Esophagus (tissue), 2 donors: ENCODE measurements around the gene P2RX5. TPM values are rescaled to one million over a fixed set of nuclear protein-coding genes. Genes with fewer than 3 reads are reported as not detected.
A peak's percentile ranks its signal among the peaks of the same experiment; 100 is the strongest.

Source experiments
- H3K27ac ChIP-seq, 2 donors: one replicate each; pipeline ENCODE4 v1.5.1; 2013; ENCODE audit warnings: low read depth in 2 of 2, mild to moderate bottlenecking in 2 of 2, inconsistent platforms in 1 of 2, low read length in 1 of 2, moderate library complexity in 1 of 2
- H3K27me3 ChIP-seq, 2 donors: one replicate each; pipeline ENCODE4 v1.6.1; 2013; ENCODE audit warnings: low read length in 2 of 2, control low read depth in 1 of 2, mild to moderate bottlenecking in 1 of 2; ENCODE audit not compliant: insufficient read depth in 2 of 2, control insufficient read depth in 1 of 2
- H3K36me3 ChIP-seq, 2 donors: one replicate each; pipeline ENCODE4 v1.6.1; 2013; ENCODE audit warnings: low read length in 1 of 2; ENCODE audit not compliant: control insufficient read depth in 2 of 2, insufficient read depth in 2 of 2
- H3K4me1 ChIP-seq, 2 donors: one replicate each; pipeline ENCODE4 v1.6.1; 2013; ENCODE audit warnings: low read length in 1 of 2; ENCODE audit not compliant: control insufficient read depth in 2 of 2, insufficient read depth in 2 of 2
- H3K4me3 ChIP-seq, 2 donors: one replicate each; pipeline ENCODE4 v1.5.1; 2013; ENCODE audit warnings: low read length in 2 of 2, mild to moderate bottlenecking in 2 of 2, low read depth in 1 of 2, moderate library complexity in 1 of 2
- H3K9me3 ChIP-seq, 2 donors: one replicate each; pipeline ENCODE4 v1.6.1; 2013; ENCODE audit warnings: mild to moderate bottlenecking in 2 of 2, low read depth in 1 of 2, low read length in 1 of 2, moderate library complexity in 1 of 2; ENCODE audit not compliant: control insufficient read depth in 2 of 2, insufficient read depth in 1 of 2
- WGBS, 2 donors: extraction: QIAGEN DNeasy Blood & Tissue Kit; methylation state at CpG; one replicate each; pipeline ENCODE4 v1.1.7; 2013; 5-methylcytosine and 5-hydroxymethylcytosine counted together
- polyA plus RNA-seq, 2 donors: library from polyadenylated mRNA; stranded (reverse); fragments of 200-250 nt; gene quantifications; one replicate each; pipeline ENCODE4 v1.2.3, GENCODE V29; 2013
- donor health status: healthy with polysubstance abuse.
- donor health status: Bipolar disorder and iron deficiency.

P2RX5 gene
- polyA plus RNA-seq, 2 donors, result 0.36 to 1.8 TPM

DNA sequence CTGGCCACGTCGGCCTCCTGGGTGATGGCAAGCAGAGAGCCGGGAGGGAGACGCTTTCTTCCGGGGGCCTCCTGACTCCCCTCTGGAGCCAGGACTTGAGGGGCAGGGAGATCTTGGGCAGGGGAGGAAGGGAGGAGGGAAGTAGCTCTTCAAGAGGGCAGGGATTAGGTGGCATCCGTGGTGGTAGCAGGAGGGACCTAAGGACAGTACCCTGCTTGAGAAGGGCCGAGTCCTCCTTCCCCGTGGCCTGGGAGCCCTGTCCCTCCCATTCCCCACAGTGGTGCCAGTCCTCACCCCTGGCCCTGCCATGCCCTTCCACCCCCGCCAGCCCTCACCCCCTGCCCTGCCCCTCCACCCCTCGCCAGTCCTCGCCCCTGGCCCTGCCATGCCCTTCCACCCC is 40.2 kb downstream of the P2RX5 start:
- H3K4me1 ChIP-seq, result peaks cover 10 to 28% of the 10 kb centered on the region in 2 donors
- H3K9me3 ChIP-seq, result no peaks in the 10 kb centered on the region
- 78 to 82% methylated on average over 7 to 11 of the region's 11 CpGs for WGBS, 2 donors
- H3K27me3 ChIP-seq, result no peaks in the 10 kb centered on the region
- no peak overlapping the region for H3K4me3 ChIP-seq
- no peak overlapping the region for H3K27ac ChIP-seq
- no peaks in the 10 kb centered on the region for H3K36me3 ChIP-seq

DNA sequence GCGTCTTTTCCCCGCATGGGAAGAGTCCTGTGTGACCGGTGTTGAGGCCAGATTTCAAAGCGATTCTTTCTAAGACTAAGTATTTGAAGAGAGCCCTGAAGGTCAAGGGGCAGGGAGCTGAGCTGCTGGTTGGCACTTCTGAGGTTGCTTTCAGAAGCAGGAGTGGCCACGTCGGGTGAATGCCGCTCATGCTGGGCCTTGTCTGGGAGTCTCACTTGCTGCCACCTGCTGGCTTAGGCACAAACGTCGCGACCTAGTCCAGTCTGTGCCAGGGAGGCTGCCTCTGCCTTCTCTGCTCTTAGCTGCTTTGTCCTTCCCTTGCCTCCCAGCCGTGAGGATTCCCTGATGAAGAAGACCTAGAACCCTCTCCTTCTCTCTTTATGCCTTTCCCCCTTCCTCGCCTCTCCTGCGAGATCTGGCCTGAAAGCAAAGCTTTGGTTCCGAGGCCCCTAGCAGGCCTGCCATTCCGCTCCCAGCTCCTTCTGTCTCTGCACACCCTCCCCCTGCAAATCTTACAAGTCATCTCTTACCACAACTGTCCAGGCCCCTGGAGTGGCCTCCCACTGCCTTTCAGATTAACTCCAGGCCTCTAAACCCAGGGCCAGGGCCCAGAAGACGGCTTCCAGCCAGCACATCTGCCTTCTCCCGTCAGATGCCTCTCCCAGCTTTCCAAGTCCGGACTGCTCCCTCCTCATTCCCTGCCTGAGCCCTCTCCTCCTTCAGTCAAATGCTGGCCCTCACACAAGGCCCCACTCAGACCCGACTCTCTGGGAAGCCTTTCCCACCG is 48.0 kb downstream of the P2RX5 start:
- H3K27me3 ChIP-seq, result no peaks in the 10 kb centered on the region
- no peak overlapping the region for H3K27ac ChIP-seq
- H3K4me1 ChIP-seq, result peaks cover 0 to 2% of the 10 kb centered on the region in 2 donors
- H3K9me3 ChIP-seq, result no peaks in the 10 kb centered on the region
- no peak overlapping the region for H3K4me3 ChIP-seq
- peaks cover 0 to 15% of the 10 kb centered on the region in 2 donors for H3K36me3 ChIP-seq
- WGBS, 2 donors, result 60 to 64% methylated on average over 20 of the region's 20 CpGs

DNA sequence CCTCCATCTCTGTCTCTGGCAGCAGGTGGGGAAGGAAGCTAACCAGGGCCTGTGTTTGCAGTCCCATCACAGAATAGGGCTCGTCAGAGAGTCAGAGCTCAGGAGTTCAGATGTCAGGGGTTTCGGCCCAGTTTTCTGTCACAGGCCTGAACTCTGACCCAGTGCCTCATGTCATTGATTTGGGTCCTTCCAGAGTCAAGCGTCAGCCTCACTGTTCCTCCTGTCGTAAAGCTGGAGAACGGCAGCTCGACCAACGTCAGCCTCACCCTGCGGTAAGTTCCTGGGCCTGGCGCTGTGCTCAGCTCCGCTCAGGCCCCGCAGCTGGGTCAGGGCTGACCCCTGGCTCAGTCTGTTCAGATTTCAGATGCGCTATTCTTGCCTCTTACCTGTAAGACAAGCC is 48.7 kb downstream of the P2RX5 start:
- Histone ChIP-seq H3K27me3 (no peaks in the 10 kb centered on the region), H3K36me3 (peaks cover 0 to 15% of the 10 kb centered on the region in 2 donors), H3K4me1 (peaks cover 0 to 2% of the 10 kb centered on the region in 2 donors), H3K27ac (no peak overlapping the region), H3K9me3 (no peaks in the 10 kb centered on the region), H3K4me3 (no peak overlapping the region)
- 82 to 86% methylated on average over 12 of the region's 12 CpGs for WGBS, 2 donors

DNA sequence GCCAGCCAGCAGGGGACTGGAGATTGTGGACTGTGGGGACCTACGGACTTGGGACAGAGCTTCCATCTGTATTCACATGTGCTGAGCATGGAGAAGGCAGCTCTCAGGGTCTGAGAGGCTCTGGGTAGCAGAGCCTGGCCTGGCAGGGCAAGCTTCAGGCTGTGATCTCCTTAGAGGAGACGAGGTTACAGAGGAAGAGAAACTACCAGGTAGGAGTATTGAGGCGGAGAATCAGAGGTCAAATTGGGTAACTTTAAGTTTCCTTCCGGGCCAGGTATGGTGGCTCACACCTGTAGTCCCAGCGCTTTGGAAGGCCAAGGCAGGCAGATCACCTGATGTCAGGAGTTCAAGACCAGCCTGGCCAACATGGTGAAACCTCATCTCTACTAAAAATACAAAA is 50.6 kb downstream of the P2RX5 start:
- Histone ChIP-seq H3K27ac (no peak overlapping the region), H3K9me3 (no peaks in the 10 kb centered on the region), H3K36me3 (peaks cover 0 to 18% of the 10 kb centered on the region in 2 donors), H3K4me3 (no peak overlapping the region), H3K4me1 (peaks cover 0 to 2% of the 10 kb centered on the region in 2 donors), H3K27me3 (no peaks in the 10 kb centered on the region)
- 56 to 79% methylated on average over 5 of the region's 5 CpGs for whole genome bisulfite sequencing, 2 donors

DNA sequence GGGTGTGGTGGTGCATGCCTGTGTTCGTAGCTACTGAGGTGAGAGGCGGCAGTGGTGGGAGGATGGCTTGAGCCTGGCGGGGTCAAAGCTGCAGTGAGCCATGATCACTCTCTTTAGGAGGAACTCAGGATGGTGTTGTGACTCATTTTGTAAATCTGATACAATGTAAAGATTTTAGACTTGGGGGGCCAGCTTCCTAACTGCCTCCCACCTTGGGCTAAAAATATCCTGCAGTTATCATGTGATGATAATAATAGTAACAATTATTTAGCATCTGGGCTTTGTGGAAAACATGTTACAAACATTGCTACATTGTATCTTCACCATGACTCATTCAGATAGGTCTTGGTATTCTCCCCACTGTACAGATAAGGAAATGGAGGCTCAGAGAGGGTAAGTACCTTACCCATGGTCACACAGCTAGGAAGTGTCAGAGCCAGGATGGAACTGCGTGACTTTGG is 52.0 kb downstream of the P2RX5 start:
- Histone ChIP-seq H3K36me3 (peaks cover 0 to 23% of the 10 kb centered on the region in 2 donors), H3K4me3 (no peak overlapping the region), H3K27ac (no peak overlapping the region), H3K9me3 (no peaks in the 10 kb centered on the region), H3K4me1 (peaks cover 0 to 2% of the 10 kb centered on the region in 2 donors), H3K27me3 (no peaks in the 10 kb centered on the region)
- WGBS, 2 donors, result 88% methylated on average over 4 of the region's 4 CpGs

DNA sequence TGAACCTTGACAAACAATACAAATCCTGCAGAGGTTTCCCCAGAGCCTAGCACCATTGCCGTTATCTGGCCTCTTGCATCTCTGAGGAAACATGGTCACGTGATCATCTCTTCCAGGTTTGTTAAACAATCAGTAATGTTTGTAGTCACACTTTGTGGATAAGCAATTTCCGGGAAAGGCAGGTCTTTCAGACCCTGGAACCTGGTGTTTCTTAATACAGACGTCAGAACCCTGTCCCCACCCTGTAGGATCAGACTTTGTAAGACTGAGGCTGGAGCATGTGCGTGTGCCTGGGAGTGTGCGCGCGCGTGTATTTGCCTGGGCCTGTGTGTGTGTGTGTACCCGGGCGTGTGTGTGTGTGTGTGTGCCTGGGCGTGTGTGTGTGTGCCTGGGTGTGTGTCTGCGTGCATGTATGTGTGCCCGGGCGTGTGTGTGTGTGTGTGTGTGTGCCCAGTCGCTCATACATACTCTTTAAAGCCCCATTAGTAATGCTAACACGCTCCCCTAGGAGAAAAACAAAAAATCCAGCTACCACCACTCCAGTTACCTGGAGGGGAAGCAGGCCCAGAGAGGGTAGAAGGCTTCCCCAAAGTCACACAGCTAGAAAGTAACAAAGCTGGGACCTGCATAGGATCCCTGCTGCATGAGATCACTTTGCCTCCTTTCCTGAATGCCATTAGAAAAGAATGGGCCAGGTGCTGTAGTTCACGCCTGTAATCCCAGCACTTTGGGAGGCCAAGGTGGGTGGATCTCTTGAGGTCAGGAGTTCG is 54.1 kb downstream of the P2RX5 start:
- H3K36me3 ChIP-seq, result peaks cover 0 to 13% of the 10 kb centered on the region in 2 donors
- H3K4me1 ChIP-seq, result peaks cover 0 to 2% of the 10 kb centered on the region in 2 donors
- H3K4me3 ChIP-seq, result no peak overlapping the region
- no peaks in the 10 kb centered on the region for H3K27me3 ChIP-seq
- WGBS, 2 donors, result 81 to 88% methylated on average over 18 to 19 of the region's 19 CpGs
- H3K27ac ChIP-seq, result no peak overlapping the region
- H3K9me3 ChIP-seq, result no peaks in the 10 kb centered on the region

DNA sequence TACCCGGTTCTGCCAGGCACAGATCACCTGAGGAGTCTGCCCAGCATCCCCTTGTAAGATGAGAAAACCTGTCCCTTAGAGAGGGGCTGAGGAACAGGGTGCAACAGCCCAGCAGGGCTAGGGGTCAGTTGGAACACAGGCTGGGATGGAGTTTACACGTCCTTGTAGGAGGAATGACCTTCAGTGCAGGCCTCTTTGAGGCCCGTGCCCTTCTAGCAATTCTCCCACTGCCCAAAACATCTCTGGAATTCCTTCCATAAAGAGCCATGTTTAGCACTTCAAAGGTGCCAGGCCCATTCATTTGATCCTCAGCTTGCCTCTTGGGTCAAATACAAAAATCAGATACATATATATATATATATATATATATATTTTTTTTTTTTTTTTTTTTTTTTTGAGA is 54.9 kb downstream of the P2RX5 start:
- peaks cover 0 to 13% of the 10 kb centered on the region in 2 donors for H3K36me3 ChIP-seq
- peaks cover 0 to 2% of the 10 kb centered on the region in 2 donors for H3K4me1 ChIP-seq

DNA sequence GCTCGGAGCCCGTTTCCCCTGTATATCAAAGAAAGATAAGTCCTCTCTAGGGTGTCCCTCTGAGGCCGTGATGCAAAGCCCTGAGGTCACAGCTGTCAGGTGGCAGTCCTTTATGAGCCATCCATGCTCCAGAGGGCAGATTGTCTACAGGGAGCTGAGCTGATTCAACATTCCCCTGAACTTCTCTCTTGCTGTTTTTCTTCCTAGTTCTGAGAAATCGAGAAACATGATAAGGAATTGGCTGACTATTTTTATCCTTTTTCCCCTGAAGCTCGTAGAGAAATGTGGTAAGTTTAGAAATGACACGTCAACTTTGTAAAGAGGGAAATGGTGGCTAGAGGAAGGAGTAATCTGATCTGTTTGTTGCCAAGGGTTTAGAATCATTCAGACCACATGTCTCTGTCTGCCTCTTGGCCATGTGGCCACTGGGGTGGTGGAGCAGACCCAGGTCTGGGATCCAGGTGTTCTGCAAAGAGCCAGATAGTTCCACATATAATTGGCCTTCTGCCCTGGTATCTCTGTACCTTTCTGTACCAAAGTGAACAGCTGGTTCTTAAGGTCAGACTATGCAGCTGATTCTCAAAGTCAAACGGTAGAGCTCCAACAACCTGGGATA is 55.9 kb downstream of the P2RX5 start:
- WGBS, 2 donors, result 52 to 70% methylated on average over 7 of the region's 7 CpGs
- no peaks in the 10 kb centered on the region for H3K4me1 ChIP-seq
- no peak overlapping the region for H3K4me3 ChIP-seq
- no peaks in the 10 kb centered on the region for H3K27me3 ChIP-seq
- H3K9me3 ChIP-seq, result no peaks in the 10 kb centered on the region
- H3K36me3 ChIP-seq, result peaks cover 0 to 11% of the 10 kb centered on the region in 2 donors
- H3K27ac ChIP-seq, result no peak overlapping the region

More for the DNA sequence above, 54.9 kb downstream of the P2RX5 start:
- H3K27me3 ChIP-seq, result no peaks in the 10 kb centered on the region
- H3K9me3 ChIP-seq, result no peaks in the 10 kb centered on the region
- no peak overlapping the region for H3K4me3 ChIP-seq
- H3K27ac ChIP-seq, result no peak overlapping the region
- 75 to 86% methylated on average over 3 of the region's 3 CpGs for WGBS, 2 donors

DNA sequence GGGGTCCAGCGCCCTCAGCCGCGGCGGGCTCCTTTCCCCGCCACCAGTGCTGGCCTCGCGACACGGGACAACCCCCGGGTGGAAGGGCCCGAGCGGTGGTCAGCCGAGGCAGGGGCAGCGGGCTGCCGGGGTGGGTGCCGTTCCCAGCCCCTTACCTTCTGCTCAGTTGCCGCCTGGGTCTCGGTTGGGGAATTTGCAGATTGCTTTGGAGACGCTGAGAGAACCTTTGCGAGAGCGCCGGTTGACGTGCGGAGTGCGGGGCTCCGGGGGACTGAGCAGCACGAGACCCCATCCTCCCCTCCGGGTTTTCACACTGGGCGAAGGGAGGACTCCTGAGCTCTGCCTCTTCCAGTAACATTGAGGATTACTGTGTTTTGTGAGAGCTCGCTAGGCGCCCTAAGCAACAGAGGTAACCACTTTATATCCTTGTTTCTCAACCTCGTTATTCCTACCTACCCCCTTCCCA is 59.0 kb downstream of the P2RX5 start:
- Histone ChIP-seq H3K4me3 (peak overlapping the region; percentile 67 to 82), H3K4me1 (no peaks in the 10 kb centered on the region), H3K27ac (peak overlapping the region; percentile 95 to 99), H3K9me3 (no peaks in the 10 kb centered on the region), H3K27me3 (no peaks in the 10 kb centered on the region), H3K36me3 (peaks cover 0 to 8% of the 10 kb centered on the region in 2 donors)
- WGBS, 2 donors, result 1% methylated on average over 25 to 31 of the region's 31 CpGs
